Hematopoietic multipotent progenitor cell treated with erythropoietin and hydrocortisone succinate and interleukin-3 and kit ligand, for 8 days (in vitro differentiated cells): Measurements from ENCODE around the gene FCHSD2.
"Not testable (repeated sequence)": the region's sequence is repeated elsewhere in the genome, so short reads cannot be mapped to it uniquely, and the experiment has no call there.

Experiments used
- DNase-seq: peaks from one replicate; pipeline ENCODE4 v3.0.0-alpha.2; 2015

FCHSD2 gene

DNA sequence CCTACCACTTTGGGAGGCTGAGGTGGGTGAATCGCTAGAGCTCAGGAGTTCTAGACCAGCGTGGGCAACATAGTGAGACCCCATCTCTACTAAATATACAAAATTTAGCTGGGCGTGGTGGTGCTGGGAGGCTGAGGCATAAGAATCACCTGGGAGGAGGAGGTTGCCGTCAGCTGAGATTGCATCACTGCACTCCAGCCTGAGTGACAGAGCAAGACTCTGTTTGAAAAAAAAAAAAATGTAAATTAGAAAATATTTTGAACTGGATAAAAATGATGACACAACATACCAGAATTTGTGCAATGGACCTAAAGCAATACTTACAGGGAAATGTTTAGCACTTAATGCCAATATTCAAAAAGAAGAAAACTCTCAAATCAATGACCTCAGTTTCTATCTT lies 281.5 kb downstream of the FCHSD2 start:
- no peak for DNase-seq

DNA sequence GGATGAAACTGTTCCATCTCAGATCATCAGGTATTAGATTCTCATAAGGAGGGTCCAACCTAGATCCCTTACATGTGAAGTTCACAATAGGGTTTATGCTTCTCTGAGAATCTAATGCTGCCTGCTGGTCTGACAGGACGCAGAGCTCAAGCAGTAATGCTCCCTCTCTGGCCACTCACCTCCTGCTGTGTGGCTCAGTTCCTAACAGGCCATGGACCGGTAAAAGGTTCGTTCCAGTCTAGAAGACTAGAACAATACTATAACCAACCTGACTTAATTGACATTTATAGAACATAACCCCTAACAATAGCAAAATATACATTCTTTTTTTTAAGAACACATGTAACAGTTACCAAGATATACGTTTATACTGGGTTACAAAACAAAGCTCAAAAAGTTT lies 282.1 kb downstream of the FCHSD2 start:
- no peak for DNase-seq

- no peak for DNase-seq
Observed at GRCh38 chr11:72859126-72859525, 283.0 kb downstream of the FCHSD2 start.

DNA sequence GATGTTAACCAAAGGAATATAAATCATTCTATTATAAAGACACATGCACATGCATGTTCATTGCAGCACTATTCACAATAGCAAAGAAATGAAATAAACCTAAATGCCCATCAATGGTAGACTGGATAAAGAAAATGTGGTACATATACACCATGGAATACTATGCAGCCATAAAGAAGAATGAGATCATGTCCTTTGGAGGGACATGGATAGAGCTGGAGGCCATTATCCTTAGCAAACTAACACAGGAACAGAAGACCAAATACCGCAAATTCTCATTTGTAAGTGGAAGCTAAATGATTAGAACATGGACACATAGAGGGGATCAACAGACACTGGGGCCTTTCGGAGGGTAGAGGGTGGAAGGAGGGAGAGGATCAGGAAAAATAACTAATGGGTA lies 283.9 kb downstream of the FCHSD2 start:
- DNase-seq: not testable (repeated sequence)

GRCh38 chr11:72856551-72857345 lies 285.4 kb downstream of the FCHSD2 start:
- DNase-seq: no peak

DNA sequence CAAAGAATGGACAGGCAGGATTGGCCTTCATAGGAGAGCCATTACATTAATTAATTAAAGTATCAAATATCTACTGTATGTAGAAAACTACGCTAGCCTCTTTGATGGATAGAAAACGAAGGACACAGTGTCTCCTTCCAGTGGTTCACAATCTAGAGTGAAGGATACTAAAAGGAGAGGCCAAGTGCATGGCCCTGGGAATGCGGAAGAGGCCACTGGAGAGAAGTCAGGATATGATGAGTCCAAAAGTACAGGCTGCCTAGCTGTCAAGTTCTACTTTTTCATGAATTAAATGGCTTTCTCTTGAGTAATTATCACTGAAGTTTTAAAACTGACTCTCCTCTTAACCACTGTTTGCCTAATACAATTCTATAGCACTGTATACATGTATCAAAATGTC lies 286.1 kb downstream of the FCHSD2 start:
- DNase-seq: no peak

DNA sequence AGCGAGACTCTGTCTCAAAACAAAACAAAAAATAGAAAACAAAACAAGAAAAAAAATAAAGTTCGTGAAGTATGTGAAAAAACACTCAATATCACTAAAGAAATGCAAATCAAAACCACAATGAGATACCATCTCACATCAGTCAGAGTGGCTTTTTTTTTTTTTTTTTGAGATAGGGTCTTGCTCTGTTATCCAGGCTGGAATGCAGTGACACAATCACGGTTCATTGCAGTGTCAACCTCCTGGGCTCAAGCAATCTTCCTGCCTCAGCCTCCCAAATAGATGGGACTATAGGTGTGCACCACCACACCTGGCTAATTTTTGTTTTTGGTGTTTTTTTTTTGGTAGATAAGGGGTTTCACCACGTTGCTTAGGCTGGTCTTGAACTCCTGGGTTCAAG lies 290.4 kb downstream of the FCHSD2 start:
- no peak for DNase-seq

- no peak for DNase-seq
Observed at GRCh38 chr11:72850832-72851231, 291.3 kb downstream of the FCHSD2 start.

DNA sequence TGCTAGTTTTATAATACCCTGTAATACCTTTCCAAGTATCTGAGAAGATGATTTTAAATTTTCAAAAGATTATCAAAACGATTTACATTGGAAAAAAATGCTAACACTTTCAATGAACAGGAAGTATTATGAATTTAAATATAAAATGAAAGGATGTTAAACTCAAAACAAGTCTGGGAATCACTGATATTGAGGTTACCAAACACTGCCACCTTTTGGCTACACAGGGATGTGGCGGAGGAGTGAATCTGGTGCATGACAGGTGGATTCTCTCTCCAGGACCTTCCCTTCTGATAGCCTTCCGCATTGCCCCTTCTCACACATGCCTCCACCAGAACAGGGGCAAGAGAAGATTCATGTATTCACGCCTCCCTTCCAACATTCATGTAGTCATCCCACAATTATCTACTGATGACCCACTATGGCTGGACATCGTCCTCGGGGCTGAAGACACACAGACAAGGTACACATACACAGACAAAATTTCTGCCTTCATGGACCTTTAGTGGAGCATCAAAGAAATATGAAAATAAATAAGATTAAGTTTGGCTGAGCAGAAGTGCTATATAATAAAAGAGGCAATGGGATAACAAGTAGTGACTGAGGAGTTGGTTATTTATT lies 293.2 kb downstream of the FCHSD2 start:
- DNase-seq: peak; percentile 46

GRCh38 chr11:72844356-72844755 lies 297.8 kb downstream of the FCHSD2 start:
- DNase-seq: no peak

- DNase-seq: no peak
Observed at GRCh38 chr11:72842653-72843330, 299.3 kb downstream of the FCHSD2 start.

- no peak for DNase-seq
Observed at GRCh38 chr11:72842126-72842525, 300.0 kb downstream of the FCHSD2 start.

- no peak for DNase-seq
Observed at GRCh38 chr11:72841397-72841796, 300.7 kb downstream of the FCHSD2 start.

DNA sequence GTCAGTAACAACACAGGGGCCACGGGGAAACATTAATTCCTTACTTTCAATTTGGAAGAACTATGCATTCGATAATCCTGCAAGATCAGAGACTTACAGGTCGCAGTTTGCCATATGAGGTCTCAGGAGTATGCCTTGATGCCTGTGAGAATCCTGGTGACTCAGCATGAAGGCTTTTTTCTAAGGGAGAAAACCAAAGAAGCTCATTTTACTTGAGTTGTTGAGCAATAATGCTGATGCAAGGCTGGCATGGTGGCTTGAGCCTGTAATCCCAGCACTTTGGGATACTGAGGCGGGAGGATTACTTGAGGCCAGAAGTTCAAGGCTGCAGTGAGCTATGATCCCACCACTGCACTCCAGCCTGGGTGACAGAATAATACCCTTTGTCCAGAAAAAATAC lies 301.3 kb downstream of the FCHSD2 start:
- DNase-seq: no peak

- no peak for DNase-seq
Observed at GRCh38 chr11:72838691-72839305, 303.3 kb downstream of the FCHSD2 start.

DNA sequence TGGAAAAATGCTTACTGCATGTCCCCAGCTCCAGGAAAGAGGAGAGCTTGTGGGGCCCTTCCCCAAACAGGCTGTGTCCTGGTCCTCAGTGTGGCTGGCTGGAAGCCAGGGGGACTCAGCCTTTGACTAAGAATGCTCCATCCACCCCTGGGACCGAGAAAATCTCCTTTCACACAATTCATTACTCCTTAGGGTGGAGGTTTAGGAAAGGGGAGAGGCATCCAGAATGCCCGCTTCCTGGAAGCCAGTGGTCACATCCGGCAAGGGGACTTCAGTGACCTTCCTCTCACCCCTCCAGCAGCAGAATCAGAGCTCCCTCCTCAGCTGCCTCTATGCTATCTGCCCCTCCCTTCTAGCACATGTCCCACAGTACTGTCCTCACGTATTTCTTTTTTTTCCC lies 306.0 kb downstream of the FCHSD2 start:
- DNase-seq: no peak

- DNase-seq: no peak
Observed at GRCh38 chr11:72834905-72835304, 307.2 kb downstream of the FCHSD2 start.

DNA sequence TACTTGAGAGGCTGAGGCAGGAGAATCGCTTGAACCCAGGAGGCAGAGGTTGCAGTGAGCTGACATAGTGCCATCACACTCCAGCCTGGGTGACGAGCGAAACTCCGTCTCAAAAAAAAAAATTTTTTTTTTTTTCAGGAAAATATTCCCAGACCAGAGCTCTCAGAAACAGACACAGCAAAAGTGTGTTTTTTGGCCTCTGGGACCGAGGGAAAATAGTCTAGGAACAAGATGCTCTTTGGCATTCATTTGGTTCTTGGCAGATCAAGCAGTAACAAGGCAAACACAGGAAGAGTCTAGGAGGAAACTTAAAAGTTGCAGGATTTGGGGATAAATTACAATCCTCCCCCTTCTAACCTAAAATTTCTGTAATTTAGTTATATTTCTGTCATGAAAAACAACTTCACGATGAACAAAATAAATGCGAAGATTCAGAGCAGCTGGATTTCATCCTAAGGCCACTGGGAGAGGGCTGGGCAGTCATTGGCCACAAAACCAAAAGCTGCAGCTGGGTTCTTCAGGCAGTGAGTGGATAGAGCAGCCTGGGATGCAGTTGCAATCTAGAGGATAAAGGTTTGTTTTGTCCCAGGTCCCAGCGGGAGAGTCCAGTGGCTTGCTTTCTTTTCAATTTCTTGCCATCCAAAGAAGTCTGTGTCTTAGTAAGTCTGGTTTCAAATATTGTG lies 308.2 kb downstream of the FCHSD2 start:
- no peak for DNase-seq

GRCh38 chr11:72833083-72833733 lies 308.9 kb downstream of the FCHSD2 start:
- no peak for DNase-seq

DNA sequence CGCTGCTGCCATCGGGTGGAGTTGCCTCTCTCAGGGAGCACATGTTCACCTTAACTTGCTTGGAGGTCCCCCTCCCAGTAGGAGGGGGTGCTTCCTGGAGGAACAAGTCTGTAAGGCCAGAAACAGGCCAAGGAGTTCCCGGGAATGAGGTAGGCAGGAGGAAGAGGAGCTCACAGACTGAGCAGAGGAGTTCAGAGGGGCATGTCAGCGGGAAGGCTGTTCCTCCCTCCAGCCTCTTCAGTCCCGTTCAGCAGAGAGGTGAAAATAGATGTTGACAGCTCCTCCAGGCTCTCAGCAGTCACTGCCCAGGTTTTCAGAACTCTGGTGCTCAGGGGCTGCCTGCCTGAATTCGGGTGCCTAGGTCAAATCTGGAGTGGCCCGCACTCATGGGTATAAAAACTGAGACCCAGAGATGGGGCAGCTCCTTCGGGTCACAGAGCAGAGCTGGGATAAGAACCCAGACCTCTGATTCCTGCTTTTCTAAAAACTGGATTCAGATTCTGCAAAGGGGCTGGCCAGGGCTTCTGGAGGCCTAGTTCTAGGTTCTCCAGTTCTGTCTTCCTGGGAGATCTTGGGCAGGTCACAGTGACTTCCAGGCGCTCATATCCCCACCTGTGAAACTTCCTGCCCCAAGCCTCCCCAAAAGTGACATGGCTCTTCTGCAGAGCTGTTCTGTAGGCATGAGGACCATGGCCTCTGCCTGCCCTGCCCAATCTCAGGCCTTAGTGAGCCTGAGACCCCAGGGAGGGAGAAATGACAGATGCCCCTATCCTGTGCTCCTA lies 309.6 kb downstream of the FCHSD2 start:
- no peak for DNase-seq

- peak; percentile 82 for DNase-seq
Observed at GRCh38 chr11:72831521-72832300, 310.4 kb downstream of the FCHSD2 start.
